GM12878 (cell line): Measurements from ENCODE around the gene SLC6A3. TPM values are rescaled to one million over a fixed set of nuclear protein-coding genes. Genes with fewer than 3 reads are reported as not detected.
"Not testable (repeated sequence)": the region's sequence is repeated elsewhere in the genome, so short reads cannot be mapped to it uniquely, and the experiment has no call there.

Source experiments
- ATAC-seq: fragments of 200-7000 bp; cut with Tn5 transposase; 3 replicates; pipeline ENCODE4 v1.9.1; 2020; ENCODE audit warnings: mild to moderate bottlenecking, moderate library complexity
- BruUV-seq: library from RNA; stranded (reverse); fragments of 400-500 nt; replicated peaks from 2 replicates; lab custom pipeline; 2021; lab: Mats Ljungman, UMichigan
- CTCF ChIA-PET: fragments of 300-600 bp; sonication (Branson Sonifier 250); formaldehyde crosslinking; extraction: SDS; loops from one replicate; lab custom pipeline; 2021; ENCODE audit warnings: inconsistent platforms; lab: Yijun Ruan, JAX
- POLR2A ChIA-PET: fragments of 350-600 bp; formaldehyde crosslinking; extraction: SDS; loops from one replicate; lab custom pipeline; 2021; ENCODE audit warnings: inconsistent platforms; lab: Charles Lee
- RAD21 ChIA-PET: fragments of 300-600 bp; sonication (Branson Sonifier 250); formaldehyde crosslinking; loops from one replicate; lab custom pipeline; 2023; ENCODE audit warnings: antibody characterized with exemption; ENCODE audit not compliant: unreplicated experiment; lab: Charles Lee
- SMC1A ChIA-PET: fragments of 300-600 bp; sonication (Branson Sonifier 250); formaldehyde crosslinking; loops from one replicate; lab custom pipeline; 2023; ENCODE audit not compliant: unreplicated experiment, uncharacterized antibody; lab: Charles Lee
- DNase-seq: peaks from one replicate; pipeline ENCODE4 v3.0.0-alpha.2; 2011; ENCODE audit warnings: low read depth, low spot score
- FAIRE-seq: peaks from 3 replicates; lab custom pipeline; 2011; peaks lifted over from hg19 to GRCh38; lab: Jason Lieb, UNC
- H2AFZ ChIP-seq: 2 replicates; pipeline ENCODE4 v1.6.0; 2011; ENCODE audit warnings: low read depth, low read length, control low read depth; ENCODE audit not compliant: control insufficient read depth
- H3K27ac ChIP-seq: 2 replicates; pipeline ENCODE4 v1.5.1; 2011; ENCODE audit warnings: control low read depth; ENCODE audit not compliant: control insufficient read depth, insufficient read depth
- H3K27me3 ChIP-seq, 2 experiments: replicated peaks in 1 of 2; 2 replicates each; pipeline versions ENCODE4 v1.6.0 to v1.6.1; 2011; ENCODE audit warnings: low read length in 1 of 2; ENCODE audit not compliant: control insufficient read depth in 2 of 2, insufficient read depth in 2 of 2
- H3K36me3 ChIP-seq, 2 experiments: 2 replicates each; pipeline ENCODE4 v1.5.1; 2011; ENCODE audit warnings: low read length in 1 of 2; ENCODE audit not compliant: control insufficient read depth in 2 of 2, insufficient read depth in 2 of 2
- H3K4me1 ChIP-seq: 2 replicates; pipeline ENCODE4 v1.6.1; 2011; ENCODE audit warnings: mild to moderate bottlenecking, low read length, moderate library complexity, mixed read lengths; ENCODE audit not compliant: control insufficient read depth, insufficient read depth
- H3K4me2 ChIP-seq: 2 replicates; pipeline ENCODE4 v1.6.0; 2011; ENCODE audit warnings: control low read depth; ENCODE audit not compliant: control insufficient read depth, insufficient read depth
- H3K4me3 ChIP-seq: fragments of 200-600 bp; sonication (generic); 2 replicates; pipeline ENCODE4 v1.5.1; 2016
- H3K79me2 ChIP-seq: 2 replicates; pipeline ENCODE4 v1.6.0; 2011; ENCODE audit warnings: low read length; ENCODE audit not compliant: control insufficient read depth, insufficient read depth
- H3K9ac ChIP-seq: 2 replicates; pipeline ENCODE4 v1.8.0; 2011; ENCODE audit warnings: low read length, control low read depth, mixed read lengths; ENCODE audit not compliant: control insufficient read depth, insufficient read depth
- H3K9me3 ChIP-seq: replicated peaks from 3 replicates; pipeline ENCODE4 v1.5.1; 2011; ENCODE audit warnings: mild to moderate bottlenecking, low read length; ENCODE audit not compliant: control insufficient read depth, insufficient read depth
- H4K20me1 ChIP-seq: 2 replicates; pipeline ENCODE4 v1.6.0; 2011; ENCODE audit not compliant: control insufficient read depth, insufficient read depth
- BCL3 ChIP-seq: IDR thresholded peaks from 2 replicates; pipeline ENCODE4 v1.6.1; 2011; ENCODE audit warnings: borderline replicate concordance, low read depth, mild to moderate bottlenecking, moderate library complexity, low read length; ENCODE audit not compliant: insufficient read depth, poor library complexity, severe bottlenecking
- POLR2A ChIP-seq: IDR thresholded peaks from 2 replicates; pipeline ENCODE4 v1.6.1; 2011; ENCODE audit warnings: low read depth, mild to moderate bottlenecking, low read length
- POLR2AphosphoS2 ChIP-seq: IDR thresholded peaks from 2 replicates; pipeline ENCODE4 v1.6.1; 2011; ENCODE audit warnings: low read depth, mild to moderate bottlenecking, low read length, improper control_type of control experiment, moderate library complexity
- TCF3 ChIP-seq: IDR thresholded peaks from 2 replicates; pipeline ENCODE4 v1.6.1; 2012; ENCODE audit warnings: low read depth, mild to moderate bottlenecking, low read length, borderline replicate concordance; ENCODE audit not compliant: insufficient read depth
- ZBED1 ChIP-seq: IDR thresholded peaks from 2 replicates; pipeline ENCODE4 v1.6.1; 2016; ENCODE audit warnings: borderline replicate concordance
- ZNF24 ChIP-seq: fragments of 450-650 bp; IDR thresholded peaks from 2 replicates; pipeline ENCODE4 v1.6.1; 2017; ENCODE audit warnings: antibody characterized with exemption, mild to moderate bottlenecking
- WGBS: methylation state at CpG from one replicate; pipeline ENCODE4 v1.1.6; 2016; ENCODE audit warnings: low lambda C conversion rate; ENCODE audit not compliant: insufficient replicate concordance, insufficient coverage; ENCODE audit errors: missing lambda C conversion rate; 5-methylcytosine and 5-hydroxymethylcytosine counted together
- in situ Hi-C: fragments of 300-500 bp; cut with MboI; formaldehyde crosslinking; loops from 9 replicates; pipeline ENCODE4 v1.14.3; 2018; ENCODE audit warnings: mixed read lengths
- intact Hi-C: fragments of 100-400 bp; cut with micrococcal nuclease; formaldehyde crosslinking; loops from one replicate; pipeline ENCODE4 v1.14.2; 2022; ENCODE audit not compliant: unreplicated experiment
- polyA plus RNA-seq, 11 experiments: library from polyadenylated mRNA; depleted of rRNA in 4 of 11; unstranded in 6 of 11; stranded (reverse) in 5 of 11; fragments of >200 nt; fragmentation: Nextera tagmentation in 4 of 11; fragmentation: Illumina TruSeq in 1 of 11; extraction: Ambion mirVana in 4 of 11; extraction: Trizol in 1 of 11; gene quantifications; 1 replicate in 1 of 11; 2 replicates in 10 of 11; pipeline versions ENCODE4 v1.2.1 to v1.2.3, GENCODE V29; 2011 to 2016; ENCODE audit warnings: inconsistent platforms in 2 of 11, missing spikeins in 2 of 11, low read depth in 1 of 11
- total RNA-seq, 4 experiments: library from RNA; depleted of rRNA in 3 of 4; stranded (reverse); fragments of >200 nt in 3 of 4; fragmentation: Illumina TruSeq in 1 of 4; extraction: Trizol in 1 of 4; gene quantifications; 2 replicates each; pipeline versions ENCODE4 v1.2.1 to v1.2.3, GENCODE V29; 2013 to 2021

The SLC6A3 gene
- total and polyA plus RNA-seq, 10 of the 15 experiments (the other 5 are each of a cell fraction or from before 2014, with no cell fraction given) = 0.01 TPM; not detected in 9

- Histone ChIP-seq H3K9me3 (peaks cover 16% of the 10 kb centered on the region), H2AFZ (no peak overlapping the region), H3K27me3 (no peaks in the 10 kb centered on the region), H3K4me1 (no peaks in the 10 kb centered on the region), H3K9ac (no peak overlapping the region), H3K4me2 (no peak overlapping the region), H4K20me1 (no peaks in the 10 kb centered on the region), H3K36me3 (peaks cover 20 to 27% of the 10 kb centered on the region in 2 experiments), H3K27ac (no peak overlapping the region), H3K79me2 (no peaks in the 10 kb centered on the region), H3K4me3 (no peak overlapping the region)
- FAIRE-seq (no peak), ATAC-seq (peak; percentile 43), DNase-seq (no peak)
- TF ChIP-seq ZBED1 (peak; percentile 39; the same call in 1 of the 2 replicates), ZNF24 (no peak), POLR2A (peak; percentile 15; the same call in 1 of the 2 replicates), POLR2AphosphoS2 (0 out of 2 replicates have a peak, but pooled peaks have one; percentile 29)
- intact Hi-C loops = no loop called here
- in situ Hi-C loops = no loop called here
- ChIA-PET RAD21 (interaction anchor here (1.0 kb wide), 1 partner anchor 20 kb away, joined by 3 read pairs; no protein-coding TSS in a partner anchor), CTCF (interaction anchor here (0.6 kb wide), 1 partner anchor 251 kb away, joined by 4 read pairs; no protein-coding TSS in a partner anchor), SMC1A (no interaction called here), POLR2A (no interaction called here)
- WGBS = 94% methylated on average over 12 of the region's 16 CpGs
- no TSS peak for BruUV-seq
Measured at GRCh38 chr5:1460054-1460682, 14.9 kb upstream of the SLC6A3 start.

DNA sequence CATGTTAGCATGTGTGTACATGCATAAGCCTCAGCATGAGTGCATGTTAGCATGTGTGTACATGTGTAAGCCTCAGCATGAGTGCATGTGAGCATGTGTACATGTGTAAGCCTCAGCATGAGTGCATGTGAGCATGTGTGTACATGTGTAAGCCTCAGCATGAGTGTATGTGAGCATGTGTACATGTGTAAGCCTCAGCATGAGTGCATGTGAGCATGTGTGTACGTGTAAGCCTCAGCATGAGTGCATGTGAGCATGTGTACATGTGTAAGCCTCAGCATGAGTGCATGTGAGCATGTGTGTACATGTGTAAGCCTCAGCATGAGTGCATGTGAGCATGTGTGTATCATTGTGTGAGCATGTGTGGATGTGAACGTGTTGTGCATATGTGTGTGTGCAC, 14.2 kb upstream of the SLC6A3 start:
- RAD21 ChIA-PET, intact Hi-C loops: not testable (repeated sequence)

More for the DNA sequence above, 14.2 kb upstream of the SLC6A3 start:
- CTCF ChIA-PET, SMC1A ChIA-PET, POLR2A ChIA-PET, in situ Hi-C loops, FAIRE-seq, H3K4me1 ChIP-seq, ATAC-seq, H4K20me1 ChIP-seq, H3K79me2 ChIP-seq: not testable (repeated sequence)
- Histone ChIP-seq H3K9me3 (peaks cover 16% of the 10 kb centered on the region), H3K36me3 (peaks cover 17 to 24% of the 10 kb centered on the region in 2 experiments)
- 83% methylated on average over 2 of the region's 2 CpGs for WGBS
- 0 out of 2 replicates have a peak, but pooled peaks have one; percentile 44 for TF ChIP-seq TCF3
- TF ChIP-seq BCL3 = peak; percentile 48
- TF ChIP-seq POLR2AphosphoS2 = 0 out of 2 replicates have a peak, but pooled peaks have one; percentile 21
- 0 out of 2 replicates have a peak, but pooled peaks have one; percentile 22 for TF ChIP-seq POLR2A
- TF ChIP-seq, all 136 proteins: peak for 4; not testable (repeated sequence) for 132
- not testable (repeated sequence) for H3K4me2 ChIP-seq, DNase-seq, BruUV-seq, H3K4me3 ChIP-seq, H3K27ac ChIP-seq, H3K27me3 ChIP-seq, H2AFZ ChIP-seq, H3K9ac ChIP-seq
